Gastroesophageal sphincter (tissue), 4 donors: ENCODE results near the gene PEPD. TPM values are rescaled to one million over a fixed set of nuclear protein-coding genes. Genes with fewer than 3 reads are reported as not detected.

Experiments
- ATAC-seq: fragments of 150-250 bp; one replicate; pipeline ENCODE4 v1.9.1; 2016; ENCODE audit warnings: mild to moderate bottlenecking, moderate library complexity
- H3K27ac ChIP-seq, 4 donors: fragments of 200-600 bp; sonication (generic) in 3 of 4; 1 replicate in 3 of 4; 2 replicates in 1 of 4; pipeline ENCODE4 v1.5.1; 2016 to 2019
- H3K27me3 ChIP-seq: fragments of 200-600 bp; sonication (generic); one replicate; pipeline ENCODE4 v1.5.1; 2019
- H3K36me3 ChIP-seq, 2 donors: fragments of 200-600 bp; sonication (generic); one replicate each; pipeline ENCODE4 v1.5.1; 2019; ENCODE audit warnings: control low read depth in 1 of 2
- H3K4me1 ChIP-seq, 3 donors: fragments of 200-600 bp; sonication (generic); 1 replicate in 2 of 3; 2 replicates in 1 of 3; pipeline ENCODE4 v1.5.1; 2016 to 2019; ENCODE audit warnings: control low read depth in 2 of 3
- H3K4me3 ChIP-seq, 2 donors: fragments of 200-600 bp; sonication (generic); one replicate each; pipeline ENCODE4 v1.5.1; 2019; ENCODE audit warnings: mild to moderate bottlenecking in 1 of 2, moderate library complexity in 1 of 2
- H3K9me3 ChIP-seq, 3 donors: fragments of 200-600 bp; sonication (generic); one replicate each; pipeline ENCODE4 v1.5.1; 2017 to 2019; ENCODE audit warnings: control low read depth in 2 of 3
- EP300 ChIP-seq: sonication (generic); formaldehyde crosslinking; IDR thresholded peaks from one replicate; pipeline ENCODE4 v1.6.1; 2017; ENCODE audit warnings: antibody characterized with exemption, mild to moderate bottlenecking
- POLR2A ChIP-seq, 2 donors: fragments of 450-650 bp; IDR thresholded peaks; one replicate each; pipeline ENCODE4 v1.6.1; 2017; ENCODE audit warnings: antibody characterized with exemption in 2 of 2, mild to moderate bottlenecking in 2 of 2, moderate library complexity in 1 of 2
- POLR2AphosphoS5 ChIP-seq: sonication (generic); formaldehyde crosslinking; IDR thresholded peaks from one replicate; pipeline ENCODE4 v1.6.1; 2017; ENCODE audit warnings: antibody characterized with exemption
- WGBS, 2 donors: methylation state at CpG; one replicate each; pipeline ENCODE4 v1.1.5; 2018; ENCODE audit warnings: low coverage in 1 of 2; 5-methylcytosine and 5-hydroxymethylcytosine counted together
- total RNA-seq, 4 donors: library from RNA; depleted of rRNA; stranded (reverse); fragments of >200 nt; gene quantifications; one replicate each; pipeline ENCODE4 v1.1.0, GENCODE V29; 2016
- TF ChIP-seq, protein P1 (sequence below), 4 experiments: fragments of 200-600 bp in 2 of 4; fragments of 450-650 bp in 2 of 4; sonication (generic) in 1 of 4; IDR thresholded peaks; one replicate each; pipeline ENCODE4 v1.5.1; 2017 to 2019; ENCODE audit warnings: antibody characterized with exemption in 4 of 4, mild to moderate bottlenecking in 2 of 4, moderate library complexity in 2 of 4

Gene PEPD
- total RNA-seq, 4 donors from 2014 or later, result 61.3 to 77.7 (median 69.6) TPM

DNA sequence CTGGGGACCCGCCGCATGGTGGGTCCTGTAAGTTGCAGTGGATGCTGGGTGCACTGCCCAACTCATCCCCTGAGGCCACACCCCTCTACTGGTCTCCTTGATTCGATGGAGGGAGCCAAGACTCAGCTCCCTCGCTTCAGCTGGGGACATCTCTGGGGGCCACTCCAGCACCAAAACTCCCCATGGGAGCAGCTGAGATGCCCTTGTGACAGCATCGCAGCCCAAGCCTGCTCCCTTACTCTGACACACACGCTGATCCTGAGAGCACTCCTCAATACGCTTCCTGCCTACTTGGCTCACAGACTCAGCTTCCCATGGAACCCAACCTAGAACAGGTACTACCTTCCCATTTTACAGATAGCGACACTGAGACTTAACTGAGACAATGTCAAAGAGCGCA is 56.2 kb downstream of the PEPD start:
- TF ChIP-seq POLR2AphosphoS5, result no peak
- TF ChIP-seq POLR2A (IDR thresholded peaks at IDR 0.05), result no peak
- TF ChIP-seq EP300, result no peak
- TF ChIP-seq, protein P1, sequence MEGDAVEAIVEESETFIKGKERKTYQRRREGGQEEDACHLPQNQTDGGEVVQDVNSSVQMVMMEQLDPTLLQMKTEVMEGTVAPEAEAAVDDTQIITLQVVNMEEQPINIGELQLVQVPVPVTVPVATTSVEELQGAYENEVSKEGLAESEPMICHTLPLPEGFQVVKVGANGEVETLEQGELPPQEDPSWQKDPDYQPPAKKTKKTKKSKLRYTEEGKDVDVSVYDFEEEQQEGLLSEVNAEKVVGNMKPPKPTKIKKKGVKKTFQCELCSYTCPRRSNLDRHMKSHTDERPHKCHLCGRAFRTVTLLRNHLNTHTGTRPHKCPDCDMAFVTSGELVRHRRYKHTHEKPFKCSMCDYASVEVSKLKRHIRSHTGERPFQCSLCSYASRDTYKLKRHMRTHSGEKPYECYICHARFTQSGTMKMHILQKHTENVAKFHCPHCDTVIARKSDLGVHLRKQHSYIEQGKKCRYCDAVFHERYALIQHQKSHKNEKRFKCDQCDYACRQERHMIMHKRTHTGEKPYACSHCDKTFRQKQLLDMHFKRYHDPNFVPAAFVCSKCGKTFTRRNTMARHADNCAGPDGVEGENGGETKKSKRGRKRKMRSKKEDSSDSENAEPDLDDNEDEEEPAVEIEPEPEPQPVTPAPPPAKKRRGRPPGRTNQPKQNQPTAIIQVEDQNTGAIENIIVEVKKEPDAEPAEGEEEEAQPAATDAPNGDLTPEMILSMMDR (IDR thresholded peaks at IDR 0.05), result no peak

DNA sequence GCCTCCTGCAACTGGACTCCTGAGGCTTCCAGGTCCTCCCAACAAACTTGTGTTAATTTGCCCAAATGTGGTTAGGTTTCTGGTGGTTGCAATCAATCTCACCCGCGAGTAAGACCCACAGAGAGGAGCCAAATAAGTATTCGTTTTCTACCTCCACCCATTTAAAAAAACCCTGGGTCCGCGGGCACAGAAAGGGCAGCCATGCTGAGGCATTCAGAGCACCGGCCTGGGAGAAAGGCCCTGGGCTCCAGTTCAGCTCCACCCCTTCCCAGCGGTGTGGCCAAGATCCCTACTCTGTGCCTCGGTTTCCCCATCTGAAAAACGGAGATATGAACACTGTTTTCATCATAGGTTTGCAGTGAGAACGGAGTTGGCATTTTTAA is 56.9 kb downstream of the PEPD start:
- 79 to 82% methylated on average over 2 to 9 of the region's 10 CpGs for WGBS, 2 donors
- no peak for ATAC-seq
- no peak for TF ChIP-seq EP300
- no peak for TF ChIP-seq POLR2A (IDR thresholded peaks at IDR 0.05)
- TF ChIP-seq POLR2AphosphoS5, result no peak
- TF ChIP-seq, protein P1 (IDR thresholded peaks at IDR 0.05), result no peak
- no peak overlapping the region for H3K27ac ChIP-seq
- peaks cover 0 to 11% (median 0%) of the 10 kb centered on the region in 3 donors for H3K4me1 ChIP-seq
- no peaks in the 10 kb centered on the region for H3K9me3 ChIP-seq
- no peak overlapping the region for H3K4me3 ChIP-seq
- H3K27me3 ChIP-seq, result no peaks in the 10 kb centered on the region
- peaks cover 0 to 51% of the 10 kb centered on the region in 2 donors for H3K36me3 ChIP-seq

More for the DNA sequence above, 56.2 kb downstream of the PEPD start:
- H3K36me3 ChIP-seq, result peaks cover 0 to 45% of the 10 kb centered on the region in 2 donors
- H3K4me1 ChIP-seq, result peaks cover 0 to 11% (median 0%) of the 10 kb centered on the region in 3 donors
- no peaks in the 10 kb centered on the region for H3K27me3 ChIP-seq
- 90 to 93% methylated on average over 3 to 4 of the region's 9 CpGs for WGBS, 2 donors
- H3K9me3 ChIP-seq, result no peaks in the 10 kb centered on the region
- ATAC-seq, result no peak
- H3K27ac ChIP-seq, result no peak overlapping the region
- H3K4me3 ChIP-seq, result no peak overlapping the region

DNA sequence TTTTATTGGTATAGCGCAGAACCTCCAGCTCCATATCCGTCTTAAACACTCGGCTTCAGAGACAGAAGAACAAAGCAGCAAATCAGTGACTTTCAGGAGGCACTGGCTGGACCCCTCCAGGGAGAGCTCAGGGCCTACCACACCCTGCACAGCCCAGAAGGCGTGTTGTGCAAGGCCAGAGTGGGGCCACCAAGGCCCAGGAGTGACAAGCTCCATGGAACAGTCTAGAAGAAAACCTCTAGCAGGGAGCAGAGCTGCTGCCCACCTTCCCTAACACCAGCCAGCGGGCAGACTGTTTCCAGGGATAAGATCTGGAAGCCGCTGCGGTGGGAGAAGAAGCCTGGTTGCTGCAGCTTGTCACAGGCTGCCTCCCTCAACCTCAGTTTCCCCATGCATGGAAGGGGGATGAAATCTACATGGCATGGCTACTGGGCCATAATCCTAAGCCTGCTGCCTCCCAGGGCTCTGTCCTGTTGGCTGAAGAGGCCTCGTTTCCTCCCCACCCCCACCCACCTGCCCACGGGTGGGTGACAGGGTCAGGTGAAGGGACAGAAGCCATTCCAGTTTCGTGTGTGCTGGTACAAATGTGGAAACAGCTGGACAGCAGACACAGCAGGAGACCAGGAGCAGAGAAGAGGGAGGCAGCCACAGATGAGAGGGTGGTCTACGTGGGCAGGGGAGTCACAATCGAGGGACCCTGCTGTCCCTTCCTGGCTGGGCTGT is 57.4 kb downstream of the PEPD start:
- 100% methylated on average over 1 of the region's 12 CpGs; no CpG with 5 or more reads in 1 of the 2 donors for WGBS, 2 donors
- Histone ChIP-seq H3K4me3 (no peak overlapping the region), H3K9me3 (no peaks in the 10 kb centered on the region), H3K36me3 (peaks cover 0 to 56% of the 10 kb centered on the region in 2 donors), H3K4me1 (peaks cover 0 to 11% (median 0%) of the 10 kb centered on the region in 3 donors), H3K27me3 (no peaks in the 10 kb centered on the region), H3K27ac (no peak overlapping the region)
- no peak for TF ChIP-seq EP300
- no peak for TF ChIP-seq POLR2AphosphoS5
- TF ChIP-seq, protein P1 (IDR thresholded peaks at IDR 0.05), result no peak
- no peak for TF ChIP-seq POLR2A (IDR thresholded peaks at IDR 0.05)
- no peak for ATAC-seq

DNA sequence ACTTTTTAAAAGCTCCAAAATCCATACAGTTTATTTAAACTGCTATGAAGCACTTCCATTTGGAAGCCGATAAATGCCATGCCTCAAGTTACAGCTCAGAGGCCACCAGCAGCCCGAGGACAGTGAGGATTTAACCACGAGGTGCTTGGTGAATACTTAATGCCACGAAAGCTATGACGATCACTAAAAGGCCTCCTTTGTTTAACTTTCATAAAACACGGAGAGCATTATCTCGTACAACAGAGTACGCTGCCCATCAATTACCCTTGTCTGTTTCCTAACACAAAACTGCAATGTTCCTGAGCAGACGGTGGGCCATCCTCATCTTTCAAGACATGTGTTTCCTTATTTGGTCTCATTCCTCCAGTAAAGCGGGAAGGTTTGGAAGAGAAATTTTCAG is 58.4 kb downstream of the PEPD start:
- H3K36me3 ChIP-seq, result peaks cover 0 to 53% of the 10 kb centered on the region in 2 donors

DNA sequence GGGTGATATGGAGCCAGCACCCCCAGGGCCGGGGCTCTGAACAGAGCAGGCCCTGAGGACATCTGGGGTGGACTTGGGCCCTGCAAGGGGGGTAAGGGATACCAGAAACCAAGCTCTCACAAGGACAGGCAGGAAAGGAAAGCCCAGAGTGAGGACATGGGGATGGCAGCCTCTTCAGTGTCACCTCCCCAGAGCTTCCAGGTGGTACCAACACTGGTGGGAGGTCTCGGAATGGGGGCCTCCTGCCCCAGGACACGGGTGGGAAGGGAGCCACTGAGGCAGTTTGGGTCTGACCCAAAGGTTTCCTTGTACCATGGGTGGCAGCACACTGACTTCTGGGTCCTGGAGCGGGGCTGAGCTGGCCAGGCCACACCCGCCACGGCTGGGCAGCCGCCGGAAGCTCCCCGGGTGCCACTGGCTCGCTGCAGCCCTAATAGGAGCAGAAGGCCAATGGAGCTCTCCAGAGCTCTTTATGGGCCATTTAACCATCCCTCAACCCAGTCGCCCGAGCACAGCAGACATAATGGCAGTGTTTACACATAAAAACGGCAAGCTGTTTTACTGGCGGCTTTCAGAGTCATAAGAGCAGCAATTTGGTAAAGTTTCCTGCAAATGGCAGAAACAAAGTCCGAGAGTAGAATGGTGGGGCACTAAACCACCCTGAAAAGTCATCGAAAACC is 59.3 kb downstream of the PEPD start:
- H3K4me1 ChIP-seq, result peaks cover 0 to 11% (median 0%) of the 10 kb centered on the region in 3 donors
- H3K27me3 ChIP-seq, result no peaks in the 10 kb centered on the region
- no peak overlapping the region for H3K4me3 ChIP-seq
- H3K27ac ChIP-seq, result no peak overlapping the region
- H3K36me3 ChIP-seq, result peaks cover 0 to 47% of the 10 kb centered on the region in 2 donors
- H3K9me3 ChIP-seq, result no peaks in the 10 kb centered on the region
- TF ChIP-seq, protein P1 (IDR thresholded peaks at IDR 0.05), result no peak
- TF ChIP-seq EP300, result no peak
- TF ChIP-seq POLR2A (IDR thresholded peaks at IDR 0.05), result no peak
- TF ChIP-seq POLR2AphosphoS5, result no peak
- WGBS, 2 donors, result 75 to 80% methylated on average over 4 to 13 of the region's 16 CpGs
- no peak for ATAC-seq

More for the DNA sequence above, 58.4 kb downstream of the PEPD start:
- WGBS, 2 donors, result 35% methylated on average over 10 of the region's 10 CpGs; no CpG with 5 or more reads in 1 of the 2 donors
- Histone ChIP-seq H3K27ac (no peak overlapping the region), H3K4me3 (no peak overlapping the region), H3K4me1 (peaks cover 0 to 11% (median 0%) of the 10 kb centered on the region in 3 donors), H3K9me3 (no peaks in the 10 kb centered on the region), H3K27me3 (no peaks in the 10 kb centered on the region)
- no peak for ATAC-seq
- TF ChIP-seq EP300 (no peak), POLR2AphosphoS5 (no peak), POLR2A (IDR thresholded peaks at IDR 0.05) (no peak)
